Measurements from ENCODE around the gene DBX2.
"Not testable (repeated sequence)": the region's sequence is repeated elsewhere in the genome, so short reads cannot be mapped to it uniquely, and the experiment has no call there.

DBX2 gene

GRCh38 chr12:45014396-45014795 is 36.5 kb downstream of the DBX2 start:
- no peak for DNase-seq (ENCODE audit: low read depth)
- no peak for TF ChIP-seq CTCF (conservative IDR thresholded peaks at IDR 0.05; ENCODE audit: control insufficient read depth, insufficient read depth, low read depth, low read length)
- no peak overlapping the region for H3K4me3 ChIP-seq (ENCODE audit: control insufficient read depth, low read depth, low read length)

DNA sequence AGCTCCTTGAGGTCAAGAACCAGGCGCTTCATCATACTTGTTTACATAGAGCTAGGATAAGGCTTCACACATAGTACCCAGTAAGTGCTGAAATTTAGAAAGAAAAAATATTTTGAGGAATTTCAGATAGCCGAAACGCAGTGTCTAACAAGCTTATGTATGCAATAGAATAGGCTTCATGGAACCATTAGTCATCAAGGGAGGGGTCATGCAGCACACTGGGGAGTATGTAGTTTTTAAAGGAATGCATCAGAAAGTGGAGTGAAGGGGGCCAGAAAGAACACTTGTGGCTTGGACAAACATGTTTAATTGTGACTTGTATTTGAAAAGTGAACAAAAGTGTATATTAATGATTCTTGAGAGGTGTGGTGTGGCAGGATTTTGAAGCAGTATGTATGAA is 38.1 kb downstream of the DBX2 start:
- no peak for TF ChIP-seq CTCF (conservative IDR thresholded peaks at IDR 0.05; ENCODE audit: control insufficient read depth, insufficient read depth, low read depth, low read length)
- DNase-seq (ENCODE audit: low read depth), result peak; percentile 16
- no peak overlapping the region for H3K4me3 ChIP-seq (ENCODE audit: control insufficient read depth, low read depth, low read length)

- TF ChIP-seq CTCF (conservative IDR thresholded peaks at IDR 0.05; ENCODE audit: control insufficient read depth, insufficient read depth, low read depth, low read length), result no peak
- peak; percentile 88 for DNase-seq (ENCODE audit: low read depth)
- H3K4me3 ChIP-seq (ENCODE audit: control insufficient read depth, low read depth, low read length), result no peak overlapping the region
Observed at GRCh38 chr12:45010059-45010458, 40.8 kb downstream of the DBX2 start.

DNA sequence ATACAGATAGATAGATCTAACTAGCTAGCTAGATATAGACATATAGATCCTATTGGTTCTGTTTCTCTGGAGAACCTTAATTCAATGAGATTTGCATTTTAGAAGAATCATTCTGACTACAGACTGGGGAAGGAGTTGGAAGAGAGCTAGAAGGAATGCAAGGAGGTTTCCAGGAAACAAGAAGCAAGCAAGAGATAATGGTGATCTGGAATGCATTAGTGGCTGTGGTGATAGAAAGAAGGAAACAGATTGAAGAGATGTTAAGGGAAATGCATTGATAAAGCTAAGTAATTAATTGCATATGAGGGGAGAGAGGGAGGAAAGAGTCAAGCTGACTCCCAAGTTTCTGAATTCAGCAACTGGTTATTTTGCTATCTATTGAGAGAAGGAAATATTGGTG is 42.7 kb downstream of the DBX2 start:
- DNase-seq (ENCODE audit: low read depth), result no peak
- no peak for TF ChIP-seq CTCF (conservative IDR thresholded peaks at IDR 0.05; ENCODE audit: control insufficient read depth, insufficient read depth, low read depth, low read length)

GRCh38 chr12:44999355-44999754 is 51.5 kb downstream of the DBX2 start:
- TF ChIP-seq CTCF (conservative IDR thresholded peaks at IDR 0.05; ENCODE audit: control insufficient read depth, insufficient read depth, low read depth, low read length), result no peak
- no peak overlapping the region for H3K4me3 ChIP-seq (ENCODE audit: control insufficient read depth, low read depth, low read length)
- DNase-seq (ENCODE audit: low read depth), result peak; percentile 12

More for the DNA sequence above, 42.7 kb downstream of the DBX2 start:
- no peak overlapping the region for H3K4me3 ChIP-seq (ENCODE audit: control insufficient read depth, low read depth, low read length)

DNA sequence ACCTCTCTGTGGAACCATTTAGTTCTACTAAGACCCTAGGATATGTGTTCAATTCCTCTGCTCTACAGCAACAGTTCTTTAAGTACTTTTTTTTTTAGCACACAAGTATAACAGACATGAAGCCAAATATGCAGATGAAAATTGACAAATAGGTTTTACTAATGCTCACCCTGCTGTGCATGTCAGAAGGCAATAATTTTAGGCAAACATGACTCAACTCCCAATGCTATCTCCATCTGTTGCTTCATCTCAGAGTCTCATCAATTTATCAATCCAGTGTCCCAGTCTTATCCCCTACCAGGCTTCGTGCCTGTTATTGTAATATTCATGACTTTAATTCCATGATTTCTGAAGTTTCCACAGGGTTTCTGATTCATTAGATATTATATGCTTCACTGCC is 57.7 kb downstream of the DBX2 start:
- H3K4me3 ChIP-seq (ENCODE audit: control insufficient read depth, low read depth, low read length), result no peak overlapping the region
- no peak for TF ChIP-seq CTCF (conservative IDR thresholded peaks at IDR 0.05; ENCODE audit: control insufficient read depth, insufficient read depth, low read depth, low read length)
- DNase-seq (ENCODE audit: low read depth), result no peak

GRCh38 chr12:44984863-44985262 is 66.0 kb downstream of the DBX2 start:
- not testable (repeated sequence) for DNase-seq (ENCODE audit: low read depth); H3K4me3 ChIP-seq (ENCODE audit: control insufficient read depth, low read depth, low read length)
